ENCODE data around the gene CIC.

The CIC gene

DNA sequence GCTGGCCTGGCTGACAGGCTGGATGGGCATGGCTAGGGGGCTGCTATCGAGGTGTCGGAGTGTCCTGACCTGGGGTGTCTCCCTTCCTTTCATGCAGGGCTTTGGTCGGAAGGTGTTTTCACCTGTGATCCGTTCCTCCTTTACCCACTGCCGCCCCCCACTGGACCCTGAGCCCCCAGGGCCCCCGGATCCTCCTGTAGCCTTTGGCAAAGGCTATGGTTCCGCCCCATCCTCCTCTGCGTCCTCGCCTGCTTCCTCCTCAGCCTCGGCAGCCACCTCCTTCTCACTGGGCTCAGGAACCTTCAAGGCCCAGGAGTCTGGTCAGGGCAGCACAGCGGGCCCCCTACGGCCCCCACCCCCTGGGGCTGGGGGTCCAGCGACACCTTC lies 21.1 kb downstream of the CIC start:
- DNase-seq, result no peak

DNA sequence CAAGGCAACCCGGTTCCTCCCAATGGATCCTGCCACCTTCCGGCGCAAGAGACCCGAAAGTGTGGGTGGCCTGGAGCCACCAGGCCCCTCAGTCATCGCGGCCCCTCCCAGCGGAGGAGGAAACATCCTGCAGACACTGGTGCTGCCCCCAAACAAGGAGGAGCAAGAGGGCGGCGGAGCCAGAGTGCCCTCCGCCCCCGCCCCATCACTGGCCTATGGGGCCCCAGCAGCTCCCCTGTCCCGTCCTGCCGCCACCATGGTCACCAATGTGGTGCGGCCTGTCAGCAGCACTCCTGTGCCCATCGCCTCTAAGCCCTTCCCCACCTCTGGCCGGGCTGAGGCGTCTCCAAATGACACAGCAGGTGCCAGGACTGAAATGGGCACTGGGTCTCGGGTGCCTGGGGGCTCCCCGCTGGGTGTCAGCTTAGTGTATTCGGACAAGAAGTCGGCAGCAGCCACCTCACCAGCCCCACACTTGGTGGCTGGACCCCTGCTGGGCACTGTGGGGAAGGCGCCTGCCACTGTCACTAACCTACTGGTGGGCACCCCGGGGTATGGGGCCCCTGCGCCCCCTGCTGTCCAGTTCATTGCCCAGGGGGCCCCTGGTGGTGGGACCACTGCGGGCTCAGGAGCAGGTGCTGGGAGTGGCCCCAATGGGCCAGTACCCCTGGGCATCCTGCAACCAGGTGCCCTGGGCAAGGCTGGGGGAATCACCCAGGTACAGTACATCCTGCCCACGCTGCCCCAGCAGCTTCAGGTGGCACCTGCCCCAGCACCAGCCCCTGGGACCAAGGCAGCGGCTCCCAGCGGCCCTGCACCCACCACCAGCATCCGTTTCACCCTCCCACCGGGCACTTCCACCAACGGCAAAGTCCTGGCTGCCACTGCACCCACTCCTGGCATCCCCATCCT lies 21.7 kb downstream of the CIC start:
- DNase-seq, result no peak

DNA sequence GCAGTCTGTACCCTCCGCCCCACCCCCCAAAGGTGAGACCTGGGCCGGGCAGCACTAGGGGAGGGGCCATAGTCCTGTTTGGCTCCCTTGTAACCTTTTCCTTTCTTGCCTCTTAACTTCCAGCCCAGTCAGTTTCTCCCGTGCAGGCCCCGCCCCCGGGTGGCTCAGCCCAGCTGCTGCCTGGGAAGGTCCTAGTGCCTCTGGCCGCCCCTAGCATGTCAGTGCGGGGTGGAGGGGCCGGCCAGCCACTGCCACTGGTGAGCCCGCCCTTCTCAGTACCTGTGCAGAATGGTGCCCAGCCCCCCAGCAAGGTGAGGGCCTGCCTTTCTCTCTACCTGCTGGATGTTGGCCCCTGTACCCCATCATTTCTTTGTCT lies 22.4 kb downstream of the CIC start:
- DNase-seq, result no peak

DNA sequence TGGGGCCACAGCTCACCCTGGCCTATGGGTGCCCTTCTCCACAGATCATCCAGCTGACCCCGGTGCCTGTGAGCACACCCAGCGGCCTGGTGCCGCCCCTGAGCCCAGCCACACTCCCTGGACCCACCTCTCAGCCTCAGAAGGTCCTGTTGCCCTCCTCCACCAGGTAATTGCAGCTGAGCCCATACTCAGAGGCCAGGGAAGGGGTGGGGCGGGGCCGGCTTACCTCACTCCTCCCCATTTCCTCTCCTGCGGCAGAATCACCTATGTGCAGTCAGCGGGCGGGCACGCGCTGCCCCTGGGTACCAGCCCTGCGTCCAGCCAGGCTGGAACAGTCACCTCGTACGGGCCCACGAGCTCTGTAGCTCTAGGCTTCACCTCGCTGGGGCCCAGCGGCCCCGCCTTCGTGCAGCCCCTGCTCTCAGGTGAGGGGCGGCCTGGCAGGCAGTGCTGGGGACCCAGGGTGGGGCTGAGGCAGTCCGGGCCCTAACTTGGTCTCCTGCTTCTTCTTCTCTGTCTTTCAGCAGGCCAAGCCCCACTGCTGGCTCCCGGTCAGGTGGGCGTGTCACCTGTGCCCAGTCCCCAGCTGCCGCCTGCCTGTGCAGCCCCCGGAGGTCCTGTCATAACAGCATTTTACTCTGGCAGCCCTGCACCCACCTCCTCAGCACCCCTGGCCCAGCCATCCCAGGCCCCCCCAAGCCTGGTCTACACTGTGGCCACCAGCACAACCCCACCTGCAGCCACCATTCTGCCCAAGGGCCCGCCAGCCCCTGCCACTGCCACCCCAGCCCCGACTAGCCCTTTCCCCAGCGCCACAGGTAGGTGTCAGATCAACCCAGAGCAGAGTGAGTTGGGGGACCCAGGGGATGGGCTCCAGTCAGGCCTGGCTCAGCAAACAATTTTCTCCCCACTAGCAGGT lies 23.2 kb downstream of the CIC start:
- no peak for DNase-seq

DNA sequence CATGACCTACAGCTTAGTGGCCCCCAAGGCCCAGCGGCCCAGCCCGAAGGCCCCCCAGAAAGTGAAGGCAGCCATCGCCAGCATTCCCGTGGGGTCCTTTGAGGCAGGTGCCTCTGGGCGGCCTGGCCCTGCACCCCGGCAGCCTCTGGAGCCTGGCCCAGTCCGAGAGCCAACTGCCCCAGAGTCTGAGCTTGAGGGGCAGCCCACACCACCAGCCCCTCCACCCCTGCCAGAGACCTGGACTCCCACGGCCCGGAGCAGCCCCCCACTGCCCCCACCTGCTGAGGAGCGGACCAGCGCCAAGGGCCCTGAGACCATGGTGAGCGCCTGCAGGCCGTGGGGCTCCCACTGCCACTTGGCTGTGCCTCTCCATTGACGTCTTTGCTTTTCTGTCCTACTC lies 23.9 kb downstream of the CIC start:
- no peak for DNase-seq

DNA sequence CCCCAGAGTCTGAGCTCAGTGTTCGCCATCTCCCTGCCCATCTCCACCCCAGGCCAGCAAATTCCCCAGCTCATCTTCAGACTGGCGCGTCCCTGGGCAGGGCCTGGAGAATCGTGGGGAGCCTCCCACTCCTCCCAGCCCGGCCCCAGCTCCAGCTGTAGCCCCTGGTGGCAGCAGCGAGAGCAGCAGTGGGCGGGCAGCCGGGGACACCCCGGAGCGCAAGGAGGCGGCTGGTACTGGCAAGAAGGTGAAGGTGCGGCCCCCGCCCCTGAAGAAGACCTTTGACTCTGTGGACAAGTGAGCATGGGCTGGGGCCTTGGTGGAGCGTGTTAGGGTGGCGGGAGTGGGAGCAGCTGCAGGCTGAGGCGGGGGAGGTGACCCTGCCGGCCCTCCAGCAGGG lies 24.5 kb downstream of the CIC start:
- no peak for DNase-seq

DNA sequence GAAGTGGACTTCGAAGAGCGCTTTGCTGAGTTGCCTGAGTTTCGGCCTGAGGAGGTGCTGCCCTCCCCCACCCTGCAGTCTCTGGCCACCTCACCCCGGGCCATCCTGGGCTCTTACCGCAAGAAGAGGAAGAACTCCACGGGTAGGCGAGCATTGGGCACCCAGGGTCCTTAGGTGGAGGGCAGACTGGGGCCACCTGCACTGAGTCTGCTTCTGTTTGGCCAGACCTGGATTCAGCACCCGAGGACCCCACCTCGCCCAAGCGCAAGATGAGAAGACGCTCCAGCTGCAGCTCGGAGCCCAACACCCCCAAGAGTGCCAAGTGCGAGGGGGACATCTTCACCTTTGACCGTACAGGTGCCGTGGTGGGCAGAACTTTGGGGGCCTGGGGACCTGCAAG lies 24.9 kb downstream of the CIC start:
- no peak for DNase-seq

DNA sequence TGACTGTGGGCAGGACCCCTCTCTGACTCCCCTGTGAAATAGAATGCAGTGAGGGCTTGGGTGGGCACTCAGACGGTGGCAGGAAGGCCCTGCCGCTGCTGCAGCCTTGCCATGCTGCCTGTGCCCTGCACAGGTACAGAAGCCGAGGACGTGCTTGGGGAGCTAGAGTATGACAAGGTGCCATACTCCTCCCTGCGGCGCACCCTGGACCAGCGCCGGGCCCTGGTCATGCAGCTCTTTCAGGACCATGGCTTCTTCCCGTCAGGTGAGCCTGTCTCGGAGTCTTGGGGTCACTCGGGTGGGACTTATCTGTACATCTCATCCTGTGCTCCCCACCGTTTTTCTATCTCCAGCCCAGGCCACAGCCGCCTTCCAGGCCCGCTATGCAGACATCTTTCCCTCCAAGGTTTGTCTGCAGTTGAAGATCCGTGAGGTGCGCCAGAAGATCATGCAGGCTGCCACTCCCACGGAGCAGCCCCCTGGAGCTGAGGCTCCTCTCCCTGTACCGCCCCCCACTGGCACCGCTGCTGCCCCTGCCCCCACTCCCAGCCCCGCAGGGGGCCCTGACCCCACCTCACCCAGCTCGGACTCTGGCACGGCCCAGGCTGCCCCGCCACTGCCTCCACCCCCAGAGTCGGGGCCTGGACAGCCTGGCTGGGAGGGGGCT lies 25.6 kb downstream of the CIC start:
- no peak for DNase-seq

DNA sequence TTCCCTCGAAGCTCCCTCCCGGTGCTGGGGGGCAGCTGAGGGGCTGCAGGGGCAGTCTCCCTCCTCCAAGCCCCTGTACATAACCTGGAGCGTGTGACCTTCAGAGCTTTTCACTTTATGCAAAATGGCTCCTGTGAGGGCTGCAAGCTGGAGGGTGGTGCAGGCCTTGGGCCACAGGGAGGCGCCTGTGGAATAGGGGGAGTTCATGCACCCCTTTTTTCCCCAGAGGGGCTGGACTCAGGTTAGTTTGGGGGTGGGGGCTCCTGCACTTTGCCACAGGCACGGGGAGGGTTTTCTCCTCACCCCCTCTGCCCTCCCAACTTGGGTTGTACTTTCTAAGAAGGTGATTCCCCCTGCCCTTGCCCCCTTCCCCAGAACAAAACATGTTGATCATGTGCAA lies 26.3 kb downstream of the CIC start:
- no peak for DNase-seq

DNA sequence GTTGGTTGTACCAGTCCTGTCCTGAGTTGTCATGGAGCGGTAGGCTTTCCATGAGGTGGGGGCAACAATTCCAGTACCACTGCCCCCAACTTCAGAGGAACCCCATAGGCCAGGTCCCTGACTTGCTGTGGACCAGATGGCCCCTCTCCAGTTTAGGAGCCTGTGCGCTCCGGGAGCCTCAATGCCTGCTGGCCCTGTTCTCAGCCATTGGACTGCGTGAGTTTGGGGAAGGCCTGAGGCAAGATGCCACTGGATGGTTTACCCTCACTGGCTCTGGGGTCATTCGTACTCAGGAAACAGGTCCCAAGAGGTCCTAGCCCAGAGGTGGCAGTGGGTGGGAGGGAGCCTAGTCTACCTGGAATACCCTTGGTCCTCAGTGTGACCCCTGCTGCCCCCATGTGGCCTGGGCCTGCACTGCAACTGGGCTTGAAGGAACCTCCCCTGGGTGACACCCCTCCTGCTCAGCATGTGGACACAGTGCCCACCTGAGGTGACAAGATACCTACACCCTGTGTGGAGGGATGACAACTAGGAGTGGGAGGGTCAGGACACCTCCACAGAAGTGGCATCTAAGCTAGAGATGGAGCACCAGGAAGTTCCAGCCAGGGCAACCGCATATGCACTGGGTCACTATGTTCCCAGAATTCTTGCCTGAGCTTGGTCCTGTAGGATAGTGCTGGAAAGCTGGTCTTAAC lies 26.9 kb downstream of the CIC start:
- DNase-seq, result peak; percentile 36

DNA sequence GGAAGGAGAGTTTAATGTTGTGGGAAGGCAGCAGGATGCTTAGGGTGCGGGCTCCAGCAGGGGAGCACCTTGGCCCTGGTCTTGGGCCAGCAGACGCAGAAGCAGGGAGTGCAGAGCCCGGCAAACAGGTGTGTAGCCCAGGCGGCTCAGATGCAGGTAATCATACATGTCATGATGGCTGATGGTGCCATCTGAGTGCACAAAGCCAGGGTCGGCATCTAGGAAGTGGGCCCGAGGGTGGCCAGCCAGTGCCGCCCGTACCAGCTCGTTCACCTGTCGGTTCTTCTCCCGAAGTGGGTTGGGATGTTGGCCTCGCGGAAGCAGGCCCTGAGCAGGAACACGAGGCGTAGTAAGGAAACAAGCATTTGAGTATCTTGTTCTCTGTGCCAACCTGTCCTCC lies 28.0 kb downstream of the CIC start:
- no peak for DNase-seq

DNA sequence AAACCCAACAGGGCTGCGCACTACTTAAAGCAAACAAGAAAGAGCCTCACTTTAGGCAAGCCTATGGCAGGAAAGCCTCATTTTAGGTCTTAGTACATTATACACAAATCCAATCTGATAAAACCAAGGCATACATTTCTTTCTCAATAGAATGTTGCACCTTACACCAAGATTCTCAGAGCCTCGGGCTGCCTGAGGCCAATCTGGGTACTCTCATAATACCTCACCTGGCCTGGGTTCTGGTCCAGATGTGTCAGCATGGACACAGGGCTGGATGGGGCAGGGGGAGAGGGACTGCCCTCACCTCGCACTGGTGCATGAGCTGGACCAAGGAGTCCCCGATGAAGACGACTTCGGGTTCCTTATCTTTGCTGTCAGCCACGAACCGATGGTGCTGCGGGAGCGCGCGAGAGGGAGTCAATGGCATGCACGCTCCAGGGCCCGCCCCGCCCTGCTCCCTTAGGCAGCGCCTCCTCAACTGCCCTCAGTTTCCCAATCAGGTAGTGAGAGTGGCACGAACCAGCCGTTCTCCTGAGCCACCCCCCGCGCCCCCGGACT lies 32.7 kb downstream of the CIC start, which contains the start of gene PRR19:
Gene PRR19, plus strand, starts transcription at position 487 of the 558 bp plus-strand sequence. CDS start 7,453 bp downstream, outside the sequence.
- DNase-seq, result no peak

DNA sequence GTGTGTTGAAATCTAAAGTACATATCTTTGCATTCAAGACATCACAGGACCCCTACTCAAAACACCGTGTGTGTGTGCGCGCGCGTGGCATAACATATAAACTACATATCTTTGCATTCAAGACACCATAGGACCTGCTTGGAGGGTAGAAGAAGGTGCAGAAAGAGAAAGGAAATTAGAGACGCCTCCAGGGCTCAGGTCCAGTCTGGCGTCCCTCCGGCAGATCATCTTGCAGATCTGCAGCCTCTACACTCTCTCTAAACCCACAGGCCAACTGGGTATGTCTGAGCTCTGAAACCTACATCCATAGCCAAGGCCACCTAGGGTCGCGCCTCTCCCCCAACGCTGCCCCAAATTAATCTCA lies 34.0 kb downstream of the CIC start:
- peak; percentile 55 for DNase-seq

DNA sequence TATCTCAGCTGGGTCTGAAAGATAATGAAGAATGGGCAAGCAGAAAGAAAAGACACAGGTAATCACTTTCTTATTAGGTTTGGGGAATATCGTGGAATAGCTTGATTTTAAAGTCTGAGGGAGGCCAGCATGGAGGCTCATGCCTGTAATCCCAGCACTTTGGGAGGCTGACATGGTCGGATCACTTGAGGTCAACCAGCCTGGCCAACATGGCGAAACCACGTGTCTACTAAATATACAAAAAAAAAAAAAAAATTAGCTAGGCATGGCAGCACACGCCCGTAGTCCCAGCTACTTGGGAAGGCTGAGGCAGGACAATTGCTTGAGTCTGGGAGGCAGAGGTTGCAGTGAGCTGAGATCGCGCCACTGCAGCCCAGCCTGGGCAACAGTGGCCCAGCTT lies 34.8 kb downstream of the CIC start:
- no peak for DNase-seq

DNA sequence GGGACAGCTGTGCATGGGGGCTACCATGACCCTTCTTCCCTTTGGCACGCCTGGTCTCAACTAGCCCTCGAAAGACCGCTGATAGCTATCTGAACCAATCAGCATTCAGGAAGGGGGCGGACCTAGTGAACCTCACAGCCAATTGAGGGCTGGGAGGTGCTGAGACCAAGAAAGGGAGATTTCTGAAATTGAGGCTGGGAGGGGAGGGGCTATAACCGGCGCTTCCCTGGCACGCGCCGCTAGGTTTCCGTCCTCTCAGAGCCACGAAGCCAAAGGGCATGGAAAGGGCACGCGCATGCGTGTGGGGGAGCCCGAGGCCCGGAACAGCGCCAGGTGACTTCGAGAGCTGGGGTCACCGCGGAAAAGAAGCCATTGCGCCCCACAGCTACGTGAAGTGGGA lies 37.6 kb downstream of the CIC start:
- DNase-seq, result no peak

DNA sequence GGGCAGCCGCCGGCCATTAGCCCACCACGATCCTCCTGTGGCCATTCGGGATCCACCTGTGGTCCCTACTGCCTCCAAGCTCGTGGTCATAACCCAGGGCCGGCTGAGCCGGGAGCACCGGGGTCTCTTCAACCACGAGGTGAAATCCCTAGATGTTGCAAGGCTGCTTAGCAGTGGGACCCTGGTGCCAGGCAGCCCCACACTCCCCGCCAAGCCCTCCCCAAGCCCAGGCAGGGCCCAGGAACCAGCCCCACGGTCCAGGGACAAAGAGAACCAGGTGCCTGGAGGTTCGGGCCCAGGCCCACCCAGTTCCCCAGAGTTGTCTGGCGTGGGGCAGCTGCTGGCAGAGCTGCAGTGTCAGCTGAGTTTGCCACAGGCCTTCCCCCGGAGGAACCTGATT lies 40.6 kb downstream of the CIC start:
- no peak for DNase-seq

DNA sequence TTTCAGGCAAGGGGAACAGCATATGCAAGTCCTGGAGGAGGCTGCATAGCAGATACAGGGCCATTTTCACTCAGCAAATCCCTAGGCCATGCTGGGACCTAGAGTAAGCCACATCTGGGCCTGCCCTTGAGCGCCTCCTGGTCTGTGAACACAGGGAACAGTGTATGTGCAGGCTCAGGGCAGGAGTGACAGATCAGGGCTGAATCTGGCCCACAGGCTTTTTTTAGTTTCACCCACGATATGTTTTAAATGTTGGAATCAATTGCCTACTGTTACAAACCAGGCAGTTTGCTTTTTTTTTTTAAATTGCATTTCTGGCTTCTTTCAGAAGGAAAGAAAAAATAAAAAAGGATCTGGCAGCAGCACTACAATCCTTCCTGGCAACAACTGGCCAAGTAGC lies 42.6 kb downstream of the CIC start:
- DNase-seq, result no peak

DNA sequence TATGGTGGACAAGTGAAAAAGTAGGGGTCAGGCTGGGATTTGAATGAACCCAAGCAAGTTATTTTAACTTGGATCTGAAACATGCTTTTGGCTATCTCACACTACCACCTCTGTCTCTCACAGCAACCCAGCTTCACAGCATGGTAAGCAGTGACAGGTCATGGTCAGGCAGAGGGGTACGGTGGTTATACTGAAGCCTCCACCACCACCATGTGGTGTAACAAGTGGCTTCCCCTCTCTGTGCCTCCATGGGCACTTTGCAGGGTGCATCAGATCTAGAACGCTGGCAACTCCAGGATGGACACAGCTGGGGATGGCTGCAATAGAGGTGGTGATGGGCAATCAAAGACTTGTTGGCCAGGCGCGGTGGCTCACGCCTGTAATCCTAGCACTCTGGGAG lies 43.3 kb downstream of the CIC start:
- no peak for DNase-seq

DNA sequence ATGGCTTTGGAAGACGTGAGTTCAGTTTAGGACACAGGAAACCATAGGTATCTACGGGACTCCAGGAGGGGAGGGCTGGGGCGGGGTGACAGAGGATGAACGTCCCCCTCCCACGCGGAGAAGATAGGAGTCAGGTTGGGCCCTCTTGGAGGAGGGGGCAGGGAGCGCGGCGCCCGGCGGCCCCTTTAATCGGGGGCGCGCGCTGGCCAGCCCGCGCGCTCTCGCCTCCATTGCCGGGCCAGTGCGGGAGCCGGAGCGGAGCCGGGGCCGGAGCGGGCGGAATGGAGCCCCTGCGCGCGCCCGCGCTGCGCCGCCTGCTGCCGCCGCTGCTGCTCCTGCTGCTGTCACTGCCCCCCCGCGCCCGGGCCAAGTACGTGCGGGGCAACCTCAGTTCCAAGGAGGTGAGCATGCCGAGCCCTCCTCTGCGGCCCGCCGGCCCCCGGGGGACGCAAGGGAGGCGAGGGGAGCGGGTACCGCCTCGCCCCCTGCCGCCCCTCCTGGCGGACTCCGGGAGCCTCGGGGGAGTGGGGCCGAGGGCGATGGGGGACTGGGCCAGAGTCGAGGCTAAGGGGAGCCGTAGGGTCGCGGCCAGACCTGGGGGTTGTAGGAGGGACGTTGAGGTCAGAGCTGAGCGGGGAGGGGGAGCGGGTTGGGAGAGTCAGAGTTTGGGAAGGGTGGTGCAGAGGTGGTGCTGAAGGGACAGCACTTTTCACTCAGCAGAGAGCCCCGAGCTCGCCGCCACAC lies 44.2 kb downstream of the CIC start, which contains the start of gene TMEM145:
Gene TMEM145, plus strand, starts transcription at position 214 of the 744 bp plus-strand sequence. Its CDS starts 68 bp downstream, at position 282.
- no peak for DNase-seq

DNA sequence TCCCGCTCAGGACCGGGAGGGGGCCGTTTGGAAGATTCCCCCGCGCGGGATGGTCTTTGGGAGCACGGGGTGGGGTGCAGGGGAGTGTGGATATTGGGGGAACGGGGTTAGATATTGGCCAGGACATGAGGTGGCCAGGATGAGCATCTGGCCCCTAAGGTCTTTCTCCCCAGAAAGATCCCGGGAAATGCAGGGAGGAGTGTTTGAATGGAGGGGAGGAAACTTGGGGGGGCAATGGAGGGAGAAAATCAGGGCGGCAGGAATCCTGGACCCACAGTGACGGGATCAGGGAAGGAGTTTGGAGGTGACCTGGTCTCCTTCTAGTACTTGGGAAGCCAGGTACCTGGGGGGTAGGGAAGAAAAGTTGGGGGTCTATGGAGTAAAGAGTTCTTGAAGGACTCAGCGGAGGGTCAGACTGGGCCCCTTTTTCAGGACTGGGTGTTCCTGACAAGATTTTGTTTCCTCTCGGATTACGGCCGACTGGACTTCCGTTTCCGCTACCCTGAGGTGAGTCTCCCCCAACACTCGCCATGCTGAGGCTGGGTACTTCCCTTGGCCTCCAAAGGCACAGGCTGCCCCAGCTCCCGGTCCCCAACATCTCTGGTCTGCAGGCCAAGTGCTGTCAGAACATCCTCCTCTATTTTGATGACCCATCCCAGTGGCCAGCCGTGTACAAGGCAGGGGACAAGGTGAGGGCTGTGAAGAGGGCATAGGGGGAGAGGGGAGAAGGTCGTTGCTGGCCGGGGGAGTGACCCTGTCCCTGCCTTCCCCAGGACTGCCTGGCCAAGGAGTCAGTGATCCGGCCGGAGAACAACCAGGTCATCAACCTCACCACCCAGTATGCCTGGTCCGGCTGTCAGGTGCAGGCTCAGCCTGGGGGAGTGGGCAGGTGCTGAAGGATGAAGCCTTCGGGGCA lies 45.0 kb downstream of the CIC start:
- no peak for DNase-seq
